Chondrocyte (in vitro differentiated cells): ENCODE results near the gene ESPNL. TPM values are rescaled to one million over a fixed set of nuclear protein-coding genes. Genes with fewer than 3 reads are reported as not detected.
A peak's percentile ranks its signal among the peaks of the same experiment; 100 is the strongest.

Source experiments
- DNase-seq: peaks from one replicate; pipeline ENCODE4 v3.0.0; 2021; ENCODE audit warnings: mixed read lengths, low spot score
- H3K27ac Mint-ChIP-seq: one replicate; pipeline ENCODE4 v1.8.0; 2021; ENCODE audit warnings: mild to moderate bottlenecking, moderate library complexity, mixed read lengths; ENCODE audit not compliant: unreplicated experiment
- H3K27me3 Mint-ChIP-seq: 2 replicates; pipeline ENCODE4 v1.8.0; 2021; ENCODE audit warnings: low read depth, mixed read lengths
- H3K36me3 Mint-ChIP-seq: 2 replicates; pipeline ENCODE4 v1.8.0; 2021; ENCODE audit warnings: low read depth, mixed read lengths
- H3K4me1 Mint-ChIP-seq: 2 replicates; pipeline ENCODE4 v1.8.0; 2021; ENCODE audit warnings: low read depth, mild to moderate bottlenecking, mixed read lengths
- H3K4me3 Mint-ChIP-seq: one replicate; pipeline ENCODE4 v1.8.0; 2021; ENCODE audit warnings: mild to moderate bottlenecking, moderate library complexity, mixed read lengths; ENCODE audit not compliant: unreplicated experiment
- H3K9me3 Mint-ChIP-seq: 2 replicates; pipeline ENCODE4 v1.8.0; 2021; ENCODE audit warnings: low read depth, mixed read lengths
- total RNA-seq: library from RNA; stranded (reverse); gene quantifications from 3 replicates; pipeline ENCODE4 v1.2.1, GENCODE V29; 2021
- TF ChIP-seq, protein P1 (sequence below): fragments of 200-600 bp; sonication (generic); IDR thresholded peaks from 2 replicates; pipeline ENCODE4 v1.5.0; 2021; ENCODE audit warnings: antibody characterized with exemption, mild to moderate bottlenecking, moderate library complexity

The ESPNL gene
- total RNA-seq, 1 donor from 2014 or later, result 0.07 TPM

GRCh38 chr2:238122287-238123217 is 22.4 kb downstream of the ESPNL start:
- Mint-ChIP-seq H3K4me1 (peaks cover 3% of the 10 kb centered on the region), H3K27ac (no peak overlapping the region), H3K9me3 (no peaks in the 10 kb centered on the region), H3K27me3 (peaks cover 5% of the 10 kb centered on the region), H3K4me3 (no peak overlapping the region), H3K36me3 (no peaks in the 10 kb centered on the region)
- TF ChIP-seq, protein P1, sequence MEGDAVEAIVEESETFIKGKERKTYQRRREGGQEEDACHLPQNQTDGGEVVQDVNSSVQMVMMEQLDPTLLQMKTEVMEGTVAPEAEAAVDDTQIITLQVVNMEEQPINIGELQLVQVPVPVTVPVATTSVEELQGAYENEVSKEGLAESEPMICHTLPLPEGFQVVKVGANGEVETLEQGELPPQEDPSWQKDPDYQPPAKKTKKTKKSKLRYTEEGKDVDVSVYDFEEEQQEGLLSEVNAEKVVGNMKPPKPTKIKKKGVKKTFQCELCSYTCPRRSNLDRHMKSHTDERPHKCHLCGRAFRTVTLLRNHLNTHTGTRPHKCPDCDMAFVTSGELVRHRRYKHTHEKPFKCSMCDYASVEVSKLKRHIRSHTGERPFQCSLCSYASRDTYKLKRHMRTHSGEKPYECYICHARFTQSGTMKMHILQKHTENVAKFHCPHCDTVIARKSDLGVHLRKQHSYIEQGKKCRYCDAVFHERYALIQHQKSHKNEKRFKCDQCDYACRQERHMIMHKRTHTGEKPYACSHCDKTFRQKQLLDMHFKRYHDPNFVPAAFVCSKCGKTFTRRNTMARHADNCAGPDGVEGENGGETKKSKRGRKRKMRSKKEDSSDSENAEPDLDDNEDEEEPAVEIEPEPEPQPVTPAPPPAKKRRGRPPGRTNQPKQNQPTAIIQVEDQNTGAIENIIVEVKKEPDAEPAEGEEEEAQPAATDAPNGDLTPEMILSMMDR, result no peak
- peak; percentile 92 for DNase-seq

GRCh38 chr2:238123218-238123971 is 23.3 kb downstream of the ESPNL start:
- peaks cover 3% of the 10 kb centered on the region for H3K4me1 Mint-ChIP-seq
- peak; percentile 87 for DNase-seq

GRCh38 chr2:238123991-238124470 is 23.9 kb downstream of the ESPNL start:
- Mint-ChIP-seq H3K36me3 (no peaks in the 10 kb centered on the region), H3K4me3 (no peak overlapping the region), H3K27me3 (no peaks in the 10 kb centered on the region), H3K9me3 (no peaks in the 10 kb centered on the region), H3K27ac (no peak overlapping the region), H3K4me1 (peaks cover 3% of the 10 kb centered on the region)
- peak; percentile 82 for DNase-seq
- TF ChIP-seq, protein P1, result no peak

More at GRCh38 chr2:238123218-238123971, 23.3 kb downstream of the ESPNL start:
- TF ChIP-seq, protein P1, result no peak
- H3K27me3 Mint-ChIP-seq, result peaks cover 2% of the 10 kb centered on the region
- H3K4me3 Mint-ChIP-seq, result no peak overlapping the region
- no peaks in the 10 kb centered on the region for H3K36me3 Mint-ChIP-seq
- no peak overlapping the region for H3K27ac Mint-ChIP-seq
- H3K9me3 Mint-ChIP-seq, result no peaks in the 10 kb centered on the region

DNA sequence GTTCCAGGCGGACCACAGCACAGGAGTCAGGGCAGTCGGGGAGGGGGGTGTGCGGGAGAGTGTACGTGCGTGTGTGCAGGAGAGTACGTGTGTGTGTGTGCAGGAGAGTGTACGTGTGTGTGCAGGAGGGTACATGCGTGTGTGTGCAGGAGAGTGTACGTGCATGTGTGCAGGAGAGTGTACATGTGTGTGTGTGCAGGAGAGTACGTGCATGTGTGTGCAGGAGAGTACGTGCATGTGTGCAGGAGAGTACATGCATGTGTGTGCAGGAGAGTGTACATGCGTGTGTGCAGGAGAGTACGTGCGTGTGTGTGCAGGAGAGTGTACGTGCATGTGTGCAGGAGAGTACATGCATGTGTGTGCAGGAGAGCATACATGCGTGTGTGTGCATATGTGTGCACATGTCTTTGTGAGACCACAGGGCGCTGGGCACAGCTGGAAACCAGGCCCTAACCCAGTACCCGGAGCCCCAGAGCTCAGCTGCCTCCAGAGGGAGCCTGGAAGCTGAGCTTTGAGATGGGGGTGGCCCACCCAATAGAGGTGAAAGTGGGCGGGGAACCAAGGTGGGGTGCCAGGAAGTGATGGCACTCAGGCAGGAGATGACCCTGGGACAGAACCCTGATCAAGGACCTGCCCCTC is 24.5 kb downstream of the ESPNL start:
- Mint-ChIP-seq H3K9me3 (no peaks in the 10 kb centered on the region), H3K36me3 (no peaks in the 10 kb centered on the region), H3K4me3 (no peak overlapping the region), H3K4me1 (peaks cover 3% of the 10 kb centered on the region), H3K27me3 (no peaks in the 10 kb centered on the region), H3K27ac (no peak overlapping the region)
- DNase-seq, result no peak
- TF ChIP-seq, protein P1, result no peak
